NCI-H2196 treated with DMSO at 0.1 percent for 48 hours (cell line): ENCODE data around the gene STYK1.

Source experiments
- DNase-seq: peaks from one replicate; lab custom pipeline; 2025; ENCODE audit not compliant: unreplicated experiment; lab: John Stamatoyannopoulos, UW

STYK1 gene, protein sequence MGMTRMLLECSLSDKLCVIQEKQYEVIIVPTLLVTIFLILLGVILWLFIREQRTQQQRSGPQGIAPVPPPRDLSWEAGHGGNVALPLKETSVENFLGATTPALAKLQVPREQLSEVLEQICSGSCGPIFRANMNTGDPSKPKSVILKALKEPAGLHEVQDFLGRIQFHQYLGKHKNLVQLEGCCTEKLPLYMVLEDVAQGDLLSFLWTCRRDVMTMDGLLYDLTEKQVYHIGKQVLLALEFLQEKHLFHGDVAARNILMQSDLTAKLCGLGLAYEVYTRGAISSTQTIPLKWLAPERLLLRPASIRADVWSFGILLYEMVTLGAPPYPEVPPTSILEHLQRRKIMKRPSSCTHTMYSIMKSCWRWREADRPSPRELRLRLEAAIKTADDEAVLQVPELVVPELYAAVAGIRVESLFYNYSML

DNA sequence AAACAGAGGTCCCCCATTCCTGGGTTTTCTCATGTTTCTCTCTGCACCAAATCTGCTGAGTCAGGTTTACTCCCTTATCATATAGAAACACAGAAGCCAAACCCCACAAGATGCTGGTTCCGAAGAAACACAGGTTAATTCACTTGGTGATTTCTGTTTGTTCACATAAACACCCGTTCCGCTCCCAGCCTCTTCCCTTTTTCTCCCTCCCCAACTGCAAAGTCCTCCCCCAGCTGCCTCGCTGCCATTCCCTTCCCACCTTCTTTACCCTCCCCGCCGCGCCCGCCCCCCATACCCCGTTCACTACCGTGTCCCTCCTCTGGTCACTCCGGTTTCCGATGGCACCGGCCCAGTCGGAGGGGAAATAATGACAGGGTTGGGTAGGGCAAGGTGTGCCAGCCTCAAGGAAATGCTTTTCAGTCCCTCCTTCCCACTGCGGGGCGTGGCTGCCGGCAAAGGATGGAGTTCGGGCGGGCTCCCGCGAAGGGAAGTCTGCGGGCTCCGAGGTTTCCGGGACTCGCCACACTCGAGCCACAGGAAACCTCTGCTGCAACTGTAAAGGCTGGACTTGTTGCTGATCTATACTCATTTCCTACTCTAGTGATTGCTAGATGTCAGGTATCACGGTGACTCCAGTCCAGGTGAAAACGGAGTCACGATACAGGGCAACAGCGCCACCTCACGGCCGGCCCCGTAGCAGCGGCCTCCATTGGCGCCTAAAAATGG is at the start of gene STYK1:
STYK1 (minus strand) TSS at position 394 of the 726 bp plus-strand sequence. CDS start 39,434 bp downstream, outside the sequence.
- DNase-seq: peak; percentile 63

DNA sequence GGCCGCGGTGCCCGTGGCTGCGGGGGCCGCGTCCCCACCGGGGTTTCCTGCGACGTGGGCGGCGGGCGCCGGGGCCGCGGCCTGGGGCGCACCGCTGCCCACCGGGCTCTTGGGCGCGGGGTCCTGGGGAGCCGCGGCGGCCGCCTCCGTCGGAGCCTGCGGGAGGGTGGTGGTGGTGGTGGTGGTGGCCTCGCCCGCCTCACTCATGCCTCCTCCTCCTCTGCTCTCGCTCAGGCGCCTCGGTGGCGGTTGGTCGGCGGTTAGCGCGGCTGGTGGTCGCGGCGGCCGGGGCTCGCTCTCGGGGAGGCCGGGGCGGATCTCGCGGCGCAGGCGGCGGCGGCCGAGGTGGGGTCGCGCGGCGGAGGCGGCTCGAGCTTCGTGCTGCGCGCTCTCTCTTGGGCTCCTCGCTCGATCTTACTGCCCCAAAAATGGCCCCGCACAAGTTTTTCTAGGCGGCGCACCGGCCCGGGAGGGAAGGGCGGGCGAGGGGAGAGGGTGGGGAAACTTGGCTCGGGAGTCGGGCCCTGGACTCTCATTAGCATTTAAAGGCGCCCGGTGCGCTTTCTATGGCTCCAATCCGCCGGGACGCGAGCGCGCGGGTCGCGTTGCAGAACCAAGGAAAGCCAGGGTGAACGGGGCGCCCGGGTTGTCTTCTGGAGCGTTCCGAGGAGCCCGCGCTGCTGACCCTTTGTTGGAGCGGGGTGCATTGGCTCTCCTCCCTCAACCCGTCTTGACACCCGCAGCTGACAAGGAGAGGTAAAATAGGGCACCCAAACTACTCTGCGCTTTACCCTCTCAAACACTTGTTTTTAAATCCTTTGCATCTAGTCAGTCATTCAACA is 49.3 kb upstream of the STYK1 start, which contains the start of gene YBX3:
YBX3 (minus strand) TSS at position 419 of the 842 bp plus-strand sequence; CDS start at position 207, 212 bp downstream.
- DNase-seq: no peak

DNA sequence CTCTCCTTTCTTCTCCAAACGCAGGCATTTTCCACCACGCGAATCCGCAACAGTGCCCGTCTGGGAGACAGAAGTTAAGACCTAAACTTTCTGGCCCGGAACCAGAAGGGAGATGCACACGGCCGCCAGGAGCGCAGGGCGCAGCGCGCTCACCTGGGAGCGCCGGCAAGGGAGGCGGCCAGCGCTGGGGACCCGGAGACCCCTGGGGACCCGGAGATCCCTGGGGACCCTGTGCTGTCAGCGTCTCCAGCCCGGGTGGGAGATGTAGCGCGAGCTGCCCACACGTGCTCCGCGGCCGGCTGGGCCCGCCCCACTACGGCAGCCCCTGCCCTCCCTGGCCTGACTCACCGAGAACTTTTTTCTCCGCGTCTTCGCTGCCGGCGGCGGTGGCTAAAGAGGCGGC is 48.7 kb upstream of the STYK1 start:
- DNase-seq: no peak

DNA sequence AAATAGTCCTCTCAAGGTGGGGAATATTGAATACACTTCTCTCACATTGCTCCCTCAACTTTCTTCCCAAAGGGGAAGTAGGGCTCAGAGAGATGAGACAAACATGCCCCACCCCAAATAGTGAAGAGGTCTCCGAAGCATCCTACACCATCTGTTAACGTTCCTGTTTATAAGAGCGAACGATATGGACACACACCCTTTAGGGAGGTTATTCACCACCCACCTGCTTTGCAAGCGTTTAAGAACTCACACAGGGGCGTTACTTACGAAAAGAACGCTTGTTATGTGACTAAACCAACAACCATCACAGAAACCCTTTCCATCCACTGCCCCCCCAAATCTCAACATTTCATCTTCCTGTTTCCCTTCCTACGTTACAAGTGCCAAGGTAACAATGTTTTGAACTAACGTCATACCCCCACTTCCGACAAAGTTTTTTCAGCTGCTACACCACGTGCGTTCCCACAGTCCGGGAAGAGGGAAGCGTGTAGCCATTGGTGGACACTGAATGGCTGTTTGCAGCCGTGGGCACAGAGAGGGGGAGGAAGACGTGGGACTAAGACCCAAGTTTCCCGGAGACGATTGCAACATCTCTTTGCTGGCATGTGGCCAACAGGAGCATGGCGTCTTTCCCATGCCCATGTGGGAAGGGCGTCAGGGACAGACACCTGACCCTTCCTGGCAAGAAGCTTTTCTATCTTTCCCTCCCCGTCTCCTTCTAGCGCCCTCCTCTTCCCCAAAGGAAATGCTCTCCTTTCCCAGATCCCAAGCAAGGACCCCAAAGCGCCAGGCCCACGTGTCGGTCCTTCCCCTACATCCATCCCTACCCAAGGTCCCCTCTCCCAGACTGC is 48.0 kb upstream of the STYK1 start:
- no peak for DNase-seq

DNA sequence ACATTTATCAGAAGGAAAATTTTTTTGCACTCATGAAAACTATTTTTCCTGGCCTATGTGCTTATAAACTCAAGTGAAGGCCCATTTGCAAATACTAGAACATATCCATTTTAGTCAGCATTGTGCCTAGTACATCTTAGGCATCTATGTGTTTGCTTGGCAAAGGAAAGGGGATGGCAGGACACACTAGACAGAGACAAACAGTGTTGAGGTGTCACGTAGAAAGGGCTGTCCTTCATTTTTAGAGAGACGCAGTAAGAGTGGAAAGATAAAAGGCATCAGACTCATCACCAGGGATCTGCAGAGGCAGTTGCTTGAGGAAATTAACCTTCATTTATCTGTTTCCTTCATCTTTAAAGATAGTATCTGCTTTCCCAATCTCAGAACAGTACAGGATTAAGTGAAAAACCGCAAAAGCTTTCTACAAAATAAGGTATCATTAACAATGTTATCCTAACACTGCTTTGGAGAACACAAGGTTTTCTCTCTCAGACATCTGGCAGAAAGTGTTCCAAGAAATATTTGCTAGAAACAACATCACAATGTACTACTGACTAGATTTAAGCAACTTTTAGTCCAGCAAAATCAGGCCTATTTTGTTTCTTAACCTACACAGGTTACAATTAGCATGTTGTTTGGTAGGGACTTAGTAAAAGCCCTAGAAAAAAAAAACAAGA is 47.3 kb upstream of the STYK1 start:
- no peak for DNase-seq

DNA sequence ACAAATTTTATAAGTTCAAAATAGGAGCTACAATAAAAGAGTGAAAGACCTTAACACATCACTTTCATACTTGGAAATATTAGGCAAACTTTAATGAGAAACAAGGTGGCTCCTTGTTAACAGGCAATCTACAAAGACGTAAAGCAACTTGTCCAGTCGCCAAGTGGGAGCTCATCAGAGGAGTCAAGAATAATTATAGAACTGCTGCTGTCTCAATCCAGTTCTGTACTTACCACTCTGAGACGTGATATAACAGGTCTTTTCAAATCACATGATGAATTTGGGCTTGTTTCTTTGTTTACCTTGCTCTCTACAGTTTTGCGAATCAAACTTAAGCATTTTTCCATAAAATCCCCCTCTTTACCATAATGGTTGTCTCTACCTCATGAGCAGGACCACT is 45.6 kb upstream of the STYK1 start:
- DNase-seq: no peak

DNA sequence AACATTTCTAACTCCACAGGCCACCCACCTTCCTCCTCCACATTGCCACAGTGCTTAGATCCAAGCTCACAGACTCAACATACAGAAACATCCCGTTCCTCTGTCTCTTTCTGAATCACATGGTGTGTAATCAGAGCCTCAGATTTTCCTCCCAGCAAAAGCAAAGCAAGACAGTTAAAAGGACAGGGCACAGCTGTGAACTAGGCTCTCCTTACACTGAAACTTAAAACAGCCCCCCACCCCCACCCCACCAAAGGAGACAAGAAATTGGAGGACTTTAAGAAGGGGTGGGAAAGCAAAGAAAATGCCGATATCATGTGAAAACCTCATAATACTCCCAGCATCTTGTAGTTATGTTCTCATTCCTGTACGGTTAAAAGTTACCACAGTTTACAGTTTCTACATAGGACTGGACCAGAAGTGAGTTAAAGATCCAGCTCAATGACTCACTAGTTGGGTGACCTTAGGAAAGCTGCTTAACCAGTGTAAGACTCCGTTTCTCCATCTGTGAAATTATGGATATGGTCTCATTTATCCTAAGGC is 44.5 kb upstream of the STYK1 start:
- DNase-seq: no peak

DNA sequence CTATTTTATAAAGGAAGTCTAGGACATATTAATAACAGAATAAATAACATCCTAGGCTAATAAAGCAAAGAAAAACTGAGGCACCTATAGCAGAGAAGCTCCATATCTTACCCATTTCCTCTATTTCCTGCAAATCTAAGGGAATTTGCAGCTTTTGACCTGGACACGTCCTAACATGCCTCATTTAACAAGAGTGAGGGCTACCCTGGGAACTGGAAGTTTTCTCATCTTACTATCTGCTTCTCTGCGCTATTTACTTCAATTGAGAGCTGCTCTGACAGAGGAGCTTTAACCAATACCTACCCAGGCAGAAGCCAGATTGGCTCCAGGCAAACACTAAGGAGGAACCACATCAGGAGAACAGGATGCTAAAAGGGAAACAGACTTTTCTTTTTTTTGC is 43.6 kb upstream of the STYK1 start:
- DNase-seq: no peak

DNA sequence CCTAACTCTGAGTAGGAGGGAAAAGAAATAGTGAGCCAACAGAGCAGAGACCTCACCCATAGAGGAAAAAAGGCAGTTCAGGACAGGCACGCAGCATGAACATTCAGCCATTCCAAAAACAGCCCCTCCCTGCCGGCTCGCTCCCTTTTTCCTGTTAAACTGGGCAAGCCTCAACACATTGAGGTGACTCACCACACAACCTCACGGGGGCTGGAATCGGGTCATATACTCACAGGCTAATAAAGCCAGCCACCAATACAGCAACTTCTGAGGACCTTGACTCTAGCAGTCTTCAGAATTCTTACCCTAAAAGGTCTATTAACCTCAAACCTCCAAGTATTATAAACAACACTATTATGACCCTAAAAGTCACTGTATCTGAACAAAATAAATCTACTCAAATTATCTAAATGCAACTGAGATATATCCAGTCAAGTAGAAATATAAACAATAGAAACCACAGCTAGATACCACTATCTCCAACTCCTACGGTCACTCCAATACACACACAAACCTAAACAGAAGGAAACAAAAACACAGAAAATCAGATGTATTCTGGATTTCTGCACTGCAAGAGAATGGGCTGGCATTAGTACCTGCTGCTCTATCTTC is 43.0 kb upstream of the STYK1 start:
- no peak for DNase-seq

DNA sequence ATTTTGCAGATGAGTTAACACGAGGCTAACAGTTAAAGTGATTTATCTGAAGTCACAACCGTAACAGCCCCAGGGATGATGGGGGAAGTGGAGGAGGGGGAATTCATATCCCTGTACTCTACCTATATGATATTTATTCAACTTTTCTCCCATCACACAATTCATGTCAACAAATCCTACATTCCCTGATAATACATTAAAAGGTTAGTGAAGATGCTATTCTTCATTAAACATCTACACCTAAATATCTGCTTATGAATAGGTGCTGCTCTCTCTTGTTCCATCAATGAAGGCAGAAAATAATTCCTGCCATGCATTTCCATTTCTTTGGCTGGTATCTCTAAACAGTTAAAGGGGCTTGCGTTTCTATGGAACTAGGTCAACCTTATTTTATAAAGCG is 42.4 kb upstream of the STYK1 start:
- DNase-seq: no peak

DNA sequence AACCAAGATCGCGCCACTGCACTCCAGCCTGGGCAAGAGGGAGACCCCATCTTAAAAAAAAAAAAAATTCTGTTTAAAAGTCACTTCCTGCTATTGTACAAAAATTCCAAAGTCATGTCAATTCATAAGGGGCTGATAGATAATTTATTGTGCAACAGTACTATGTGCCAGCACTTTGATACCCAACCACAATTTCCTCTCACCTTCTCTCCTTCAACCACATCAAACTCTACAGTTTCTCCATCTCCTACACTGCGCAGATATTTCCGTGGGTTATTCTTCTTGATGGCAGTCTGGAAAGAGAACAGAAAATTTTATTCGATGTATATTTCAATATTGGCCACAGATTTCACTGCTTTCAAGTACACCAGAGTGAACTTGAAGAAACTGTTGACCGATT is 41.6 kb upstream of the STYK1 start:
- DNase-seq: no peak

DNA sequence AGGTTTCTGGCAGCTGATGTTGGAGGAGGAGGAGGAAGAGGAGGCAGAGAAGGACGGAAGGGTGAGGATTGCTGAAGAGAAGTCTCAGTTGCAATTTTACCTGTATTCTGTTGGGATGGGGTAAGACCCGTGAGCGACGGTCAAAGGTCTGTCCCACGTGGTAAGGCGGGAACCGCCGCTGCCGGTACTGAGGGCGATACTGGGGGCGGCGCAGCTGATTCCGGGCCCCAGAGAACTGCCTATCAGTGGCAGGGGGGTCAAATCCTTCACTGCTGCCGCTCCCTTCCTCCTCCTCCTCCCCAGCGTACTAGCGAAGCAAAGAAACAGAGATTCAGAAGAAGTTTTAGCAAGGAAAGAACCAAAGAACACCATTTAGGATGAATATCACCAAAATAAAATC is 36.0 kb upstream of the STYK1 start:
- DNase-seq: no peak

DNA sequence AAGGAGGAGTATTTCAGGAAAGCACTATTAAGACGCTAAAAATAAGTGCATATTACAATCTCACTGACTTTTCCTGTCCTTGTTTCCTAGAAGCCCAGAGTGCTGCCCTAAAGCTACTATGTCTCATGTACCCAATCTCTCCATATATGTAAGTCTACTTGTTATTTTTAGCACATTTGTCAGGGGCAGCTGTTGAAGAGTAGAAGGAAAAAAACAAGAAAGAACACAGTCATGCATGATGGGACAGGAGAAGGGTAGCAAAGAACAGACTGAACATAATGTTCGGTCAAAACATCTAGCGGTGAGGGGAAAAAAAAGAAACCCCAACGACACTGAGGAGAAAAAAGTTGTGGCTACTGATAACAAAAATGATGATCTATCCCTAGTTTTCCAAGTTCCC is 35.0 kb upstream of the STYK1 start:
- no peak for DNase-seq

DNA sequence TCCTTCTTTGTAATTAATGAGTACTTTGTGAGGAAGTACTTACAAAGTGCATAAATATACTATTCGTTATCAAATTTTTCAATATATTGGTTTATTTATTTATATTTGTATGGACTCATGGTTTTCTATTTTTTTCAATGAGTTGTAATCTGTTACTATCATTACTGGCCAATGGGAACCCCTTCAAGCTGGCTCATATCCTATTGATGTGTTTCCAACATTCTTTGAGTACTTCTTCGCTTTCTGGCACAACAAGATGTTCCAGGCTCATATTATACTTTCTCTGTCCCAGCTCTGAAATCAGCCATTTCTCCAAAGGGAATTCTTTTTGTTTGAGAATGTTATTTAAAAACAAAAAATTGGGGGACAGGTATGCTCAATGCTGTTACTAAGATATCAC is 31.8 kb upstream of the STYK1 start:
- DNase-seq: no peak

DNA sequence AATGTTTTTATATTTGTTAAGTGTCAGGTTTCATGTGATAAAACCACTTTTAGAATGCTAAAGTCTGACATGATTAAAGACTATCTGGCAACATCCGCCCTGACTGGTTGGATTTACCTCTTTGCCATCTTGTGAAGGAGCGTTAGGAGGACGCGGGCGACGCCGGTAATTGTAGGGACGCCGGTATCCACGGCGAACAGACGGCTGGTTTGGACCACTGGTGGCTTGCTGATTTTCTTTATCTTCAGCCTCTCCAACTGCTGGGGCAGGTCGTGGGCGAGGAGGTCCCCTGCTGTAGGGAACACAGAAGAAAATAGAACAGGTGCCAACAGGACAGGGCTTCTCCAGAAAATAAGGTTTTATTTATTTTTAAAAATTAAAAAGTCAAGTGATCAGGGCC is 28.0 kb upstream of the STYK1 start:
- no peak for DNase-seq

DNA sequence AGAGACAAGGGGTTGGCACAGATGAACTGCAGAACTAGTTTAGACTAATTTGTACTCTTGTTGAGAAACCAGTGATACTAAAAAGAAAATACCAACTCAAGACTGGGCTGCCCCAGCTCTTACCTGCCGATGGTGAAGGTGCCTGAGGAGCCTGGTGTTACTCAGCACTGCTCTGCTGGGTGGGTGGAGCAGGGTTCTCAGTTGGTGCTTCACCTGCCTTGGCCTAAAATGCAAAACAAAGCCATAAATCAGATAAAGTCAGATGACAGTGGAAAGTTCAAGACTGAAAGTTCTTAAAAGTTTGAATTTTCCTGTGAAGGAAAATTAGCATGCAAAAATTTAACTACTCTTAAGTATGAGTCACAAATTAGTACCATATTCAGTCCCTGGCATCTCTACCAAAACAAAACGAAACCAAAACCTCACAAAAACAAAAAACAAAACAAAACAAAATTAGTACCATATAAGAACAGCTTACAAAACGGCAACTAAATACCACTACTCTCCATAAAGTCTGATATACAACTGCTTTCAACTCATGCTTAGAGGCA is 27.4 kb upstream of the STYK1 start:
- DNase-seq: no peak

DNA sequence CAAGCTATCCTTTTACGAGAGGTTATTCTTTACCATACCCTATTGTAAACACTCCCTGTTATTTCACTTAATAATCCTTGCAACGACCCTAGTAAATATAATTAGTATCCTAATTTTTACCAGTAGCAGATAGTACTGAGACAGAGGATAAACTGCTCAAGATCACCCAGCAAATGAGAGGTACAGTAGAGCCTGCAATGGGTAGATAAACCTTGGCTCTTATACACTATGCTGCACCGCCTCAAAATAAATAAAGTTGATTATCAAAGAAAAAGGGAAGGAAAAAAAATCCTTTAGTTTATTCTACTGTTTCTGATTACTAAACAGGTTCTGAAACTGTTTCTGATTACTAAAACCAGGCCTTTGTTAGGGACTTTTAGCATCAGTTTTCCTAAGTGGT is 26.7 kb upstream of the STYK1 start:
- no peak for DNase-seq

DNA sequence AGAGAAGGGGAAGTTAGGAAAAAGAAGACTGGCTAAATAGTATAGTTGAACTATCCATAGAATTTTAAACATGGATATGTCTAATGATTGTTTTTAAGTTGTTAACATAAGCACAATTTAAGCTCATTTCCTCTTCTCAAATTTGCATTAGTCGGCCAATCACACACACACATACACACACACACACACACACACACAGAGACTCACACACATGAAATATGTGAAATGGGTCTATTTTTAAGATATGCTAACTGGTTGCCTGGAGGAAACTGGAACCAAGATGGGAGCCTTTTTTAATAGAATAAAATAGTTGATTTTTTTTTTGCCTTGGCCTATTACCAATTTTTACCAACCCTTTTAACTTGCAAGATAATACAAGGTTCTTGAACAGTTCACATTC is 24.0 kb upstream of the STYK1 start:
- no peak for DNase-seq

DNA sequence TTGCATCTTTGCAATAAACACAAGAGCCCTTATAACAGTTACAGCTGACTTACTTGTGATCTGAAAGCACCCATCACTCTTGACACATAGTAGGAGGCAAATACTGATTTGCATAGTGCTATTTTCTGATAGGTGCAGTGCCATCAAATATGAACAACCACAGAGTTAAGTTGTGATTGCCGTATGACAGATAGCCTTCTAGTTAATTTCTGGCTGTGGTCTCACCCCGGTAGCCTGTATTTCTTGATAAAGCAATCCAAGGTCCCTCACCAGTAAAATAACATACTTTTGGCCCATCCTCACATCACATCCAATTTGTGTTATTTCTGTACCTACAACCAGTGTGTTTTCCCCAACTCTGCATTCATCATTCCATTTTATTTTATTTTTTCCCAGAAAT is 23.3 kb upstream of the STYK1 start:
- DNase-seq: no peak
